NB4 (cell line): ENCODE results near the gene PRR15L.

Experiments
- DNase-seq: peaks from one replicate; pipeline ENCODE4 v3.0.0; 2010; ENCODE audit warnings: low read depth
- H3K4me3 ChIP-seq: one replicate; pipeline ENCODE4 v1.5.1; 2011; ENCODE audit warnings: mild to moderate bottlenecking, low read depth, low read length, moderate library complexity
- CTCF ChIP-seq: IDR thresholded peaks from one replicate; pipeline ENCODE4 v1.5.1; 2012; ENCODE audit warnings: low read depth, low read length
- MAX ChIP-seq: IDR thresholded peaks from 2 replicates; pipeline ENCODE4 v1.6.1; 2011; ENCODE audit warnings: low read depth, low read length
- MYC ChIP-seq: IDR thresholded peaks from 2 replicates; pipeline ENCODE4 v1.6.1; 2011; ENCODE audit warnings: low read depth, low read length
- POLR2A ChIP-seq: IDR thresholded peaks from 2 replicates; pipeline ENCODE4 v1.6.1; 2011; ENCODE audit warnings: mild to moderate bottlenecking; ENCODE audit not compliant: insufficient read length; ENCODE audit errors: extremely low read depth

PRR15L gene

DNA sequence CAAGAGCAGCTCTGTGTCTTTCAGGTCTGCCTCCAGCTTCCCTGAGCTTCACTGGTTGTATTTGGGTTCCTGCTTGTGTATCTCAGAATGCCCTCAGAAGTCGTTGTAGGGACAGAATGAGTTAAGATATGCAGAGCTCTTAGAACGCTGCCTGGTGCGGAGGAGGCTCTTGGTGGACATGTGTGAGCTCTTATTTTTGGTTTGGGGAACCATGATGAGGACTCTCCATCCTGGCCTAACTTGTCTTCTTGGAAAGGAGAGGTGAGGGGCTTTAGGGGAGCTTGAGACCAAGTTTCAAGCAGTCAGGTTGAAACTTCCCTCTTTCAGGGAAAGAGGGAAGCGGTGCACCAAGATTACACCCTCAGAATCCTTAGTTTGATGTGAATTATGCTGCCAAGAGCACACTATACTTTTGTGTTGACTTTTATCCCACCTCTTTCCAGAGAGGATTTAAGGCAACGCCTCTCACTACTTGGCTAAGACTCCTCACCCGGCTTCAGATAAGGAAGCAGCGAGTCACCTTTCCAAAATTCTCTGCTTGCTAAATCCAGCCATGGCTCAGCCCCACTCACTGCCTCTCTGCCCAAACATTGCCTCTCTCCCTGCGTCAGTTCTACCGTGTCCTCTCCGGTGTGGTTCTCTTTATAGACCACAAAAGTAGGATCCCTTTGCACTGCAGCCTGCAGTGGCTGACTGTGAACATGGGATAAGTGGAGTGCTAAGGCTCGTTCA is 26.0 kb upstream of the PRR15L start:
- TF ChIP-seq POLR2A: no peak
- TF ChIP-seq CTCF: no peak
- no peak for TF ChIP-seq MAX
- no peak for TF ChIP-seq MYC
- H3K4me3 ChIP-seq: no peak overlapping the region
- DNase-seq: no peak

DNA sequence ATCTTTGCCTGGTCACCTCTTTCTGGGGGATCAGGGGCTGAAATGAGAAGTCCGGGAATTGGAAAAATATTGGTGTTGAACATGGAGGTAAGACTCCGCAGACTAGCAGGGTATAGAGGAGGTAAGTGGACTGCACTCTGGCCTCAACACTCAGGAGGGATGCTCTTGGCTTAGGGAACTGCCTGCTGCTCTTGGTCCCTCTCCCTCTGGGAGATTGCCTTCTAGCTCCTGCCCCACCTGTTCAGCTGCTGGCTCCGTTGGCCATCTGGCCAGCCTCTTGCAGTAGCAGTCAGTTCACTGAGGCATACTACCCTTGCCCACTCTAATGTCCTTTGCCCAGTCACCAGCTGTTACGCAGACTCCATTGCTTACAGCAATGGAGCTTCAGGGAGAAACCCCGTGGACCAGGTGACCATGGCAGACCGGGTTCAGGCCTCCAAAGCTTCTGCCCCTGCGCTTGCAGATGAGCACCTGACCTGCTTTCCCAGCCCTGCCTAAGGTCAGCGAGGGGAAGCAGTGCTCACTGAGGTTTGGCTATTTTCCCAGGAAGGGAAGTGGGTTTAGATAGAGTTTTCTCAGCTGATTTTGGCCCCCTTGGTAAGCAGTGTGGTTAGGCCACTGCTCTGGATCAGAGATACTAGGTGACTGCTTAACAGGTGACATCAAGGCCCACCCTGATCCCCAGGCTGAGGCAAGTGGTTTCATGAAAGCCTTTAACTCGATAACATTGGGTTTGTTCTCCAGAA is 25.1 kb upstream of the PRR15L start:
- no peak overlapping the region for H3K4me3 ChIP-seq
- TF ChIP-seq POLR2A (no peak), MYC (no peak), MAX (no peak), CTCF (no peak)
- no peak for DNase-seq

DNA sequence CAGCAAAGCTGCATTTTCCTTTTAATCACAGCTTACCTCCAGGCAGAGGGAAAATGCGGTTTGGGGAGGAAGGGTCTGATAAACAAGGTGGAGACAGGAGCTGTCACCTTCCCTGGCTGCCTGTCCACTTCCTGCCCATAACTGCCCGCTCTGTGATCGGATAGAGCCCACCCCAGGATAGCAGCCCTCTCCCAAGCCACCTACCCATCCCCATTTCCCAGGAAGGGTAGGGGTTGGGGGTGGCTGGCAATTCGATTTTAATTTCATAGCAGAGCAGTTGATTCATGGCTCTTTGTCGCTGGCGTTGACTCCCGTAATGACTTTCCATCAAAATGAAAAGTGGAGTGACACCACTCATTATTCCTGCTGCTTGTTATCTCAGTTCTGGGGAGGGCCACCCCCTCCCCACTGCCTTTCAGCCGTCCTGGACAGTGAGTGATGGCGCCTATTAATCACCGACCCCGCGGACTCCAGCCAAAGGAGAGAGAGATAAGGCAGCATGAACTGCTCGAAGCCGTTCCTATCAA is 24.5 kb upstream of the PRR15L start:
- H3K4me3 ChIP-seq: no peak overlapping the region
- TF ChIP-seq MAX (no peak), CTCF (no peak), POLR2A (no peak), MYC (no peak)
- DNase-seq: no peak

DNA sequence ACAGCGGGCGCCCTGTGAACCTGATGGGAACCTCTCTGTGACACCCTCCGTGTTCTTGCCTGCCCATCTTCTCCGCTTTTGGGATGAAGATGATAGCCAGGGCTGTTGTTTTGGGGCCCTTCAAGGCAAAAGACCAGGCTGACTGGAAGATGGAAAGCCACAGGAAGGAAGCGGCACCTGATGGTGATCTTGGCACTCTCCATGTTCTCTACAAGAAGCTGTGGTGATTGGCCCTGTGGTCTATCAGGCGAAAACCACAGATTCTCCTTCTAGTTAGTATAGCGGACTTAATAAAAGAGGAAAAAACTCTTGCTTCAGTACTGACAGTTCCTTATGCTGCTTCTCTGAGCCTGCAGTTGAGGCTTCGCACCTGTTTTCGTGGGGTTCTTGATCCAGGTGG is 23.8 kb upstream of the PRR15L start:
- no peak overlapping the region for H3K4me3 ChIP-seq
- TF ChIP-seq POLR2A (no peak), MAX (no peak), CTCF (no peak), MYC (no peak)
- no peak for DNase-seq

- H3K4me3 ChIP-seq: no peak overlapping the region
- DNase-seq: no peak
- TF ChIP-seq POLR2A (no peak), CTCF (no peak), MAX (no peak), MYC (no peak)
Measured at GRCh38 chr17:47980541-47980940, 22.9 kb upstream of the PRR15L start.
